ENCODE data around the gene RNF150.

DNA sequence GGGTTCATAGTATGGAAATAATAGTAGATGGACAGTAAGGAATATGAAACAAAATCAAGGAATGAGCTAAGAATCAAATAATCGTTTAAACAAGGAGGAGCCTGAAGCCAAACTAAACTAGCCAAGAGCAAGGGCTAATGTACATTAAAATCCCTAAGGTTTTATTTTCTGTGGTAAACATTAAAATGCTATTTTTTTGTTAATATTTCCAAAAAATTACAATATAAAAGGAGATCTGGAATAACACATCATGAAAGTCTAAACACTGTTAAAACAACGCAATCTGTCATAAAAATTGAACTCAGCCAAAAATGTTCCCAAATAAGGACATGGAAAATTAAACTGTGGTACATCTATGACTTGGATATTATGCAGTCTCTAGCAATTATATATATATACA lies 188.2 kb downstream of the RNF150 start:
- no peak for TF ChIP-seq CTCF (IDR thresholded peaks at IDR 0.05)
- TF ChIP-seq POLR2A (IDR thresholded peaks at IDR 0.05) = no peak
- TF ChIP-seq EP300 (IDR thresholded peaks at IDR 0.05) = no peak

All from tibial nerve (tissue), 4 donors.